Retina (tissue), 1 donor: ENCODE data around the gene ARHGAP19.
"Not testable (repeated sequence)": the region's sequence is repeated elsewhere in the genome, so short reads cannot be mapped to it uniquely, and the experiment has no call there.

Experiments used
- DNase-seq: peaks from one replicate; pipeline ENCODE4 v3.0.0-alpha.2; 2016

Gene ARHGAP19

GRCh38 chr10:97279121-97279815 lies 13.2 kb downstream of the ARHGAP19 start:
- DNase-seq = no peak

GRCh38 chr10:97278491-97278989 lies 13.9 kb downstream of the ARHGAP19 start:
- DNase-seq = peak; percentile 42

GRCh38 chr10:97277551-97277950 lies 14.9 kb downstream of the ARHGAP19 start:
- DNase-seq = no peak

- no peak for DNase-seq
These were observed 17.6 kb downstream of the ARHGAP19 start for GRCh38 chr10:97274828-97275227.

DNA sequence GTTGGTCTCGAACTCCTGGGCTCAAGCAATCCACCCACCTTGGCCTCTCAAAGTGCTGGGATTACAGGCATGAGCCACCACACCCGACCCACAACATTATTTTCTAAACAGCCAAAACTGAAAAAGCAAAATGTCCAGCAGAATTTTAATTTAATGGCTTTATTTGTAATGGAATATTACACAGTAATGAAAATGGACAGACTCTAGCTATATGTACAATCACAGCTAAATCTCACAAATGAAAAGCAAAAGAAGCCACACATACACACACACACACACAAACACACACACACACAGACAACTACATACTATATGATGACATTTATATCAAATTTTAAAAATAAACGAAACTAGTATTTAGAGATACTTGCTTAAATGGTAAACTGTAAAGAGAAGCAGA lies 18.7 kb downstream of the ARHGAP19 start:
- DNase-seq = no peak

DNA sequence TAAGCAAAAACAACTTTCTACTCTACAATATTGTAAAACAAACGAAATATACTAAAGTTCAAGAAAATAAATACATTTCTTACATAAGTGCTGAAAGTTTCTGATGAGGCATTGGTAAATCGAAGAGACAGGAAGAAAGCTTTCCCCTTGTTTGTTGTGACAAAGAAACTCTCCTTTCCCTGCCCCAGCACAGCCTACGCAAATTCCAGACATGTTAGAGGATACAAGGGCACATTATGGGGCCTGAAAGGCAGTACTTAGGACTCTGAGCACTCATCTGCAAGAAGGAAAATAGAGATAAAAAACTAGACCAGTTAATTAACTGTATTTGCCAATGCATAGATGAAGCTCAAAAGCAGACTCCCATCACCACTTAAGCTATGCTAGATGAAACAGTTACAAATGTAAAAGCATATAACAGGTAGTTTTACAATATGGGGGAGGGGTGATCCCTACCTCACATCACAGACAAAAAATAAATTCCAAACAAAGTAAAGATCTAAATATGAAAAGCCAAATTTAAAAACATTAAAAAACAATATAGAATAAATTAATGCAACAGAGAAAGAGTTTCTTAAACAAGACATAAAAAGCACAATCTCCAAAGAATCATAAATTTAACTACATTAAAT lies 21.8 kb downstream of the ARHGAP19 start:
- DNase-seq = no peak

DNA sequence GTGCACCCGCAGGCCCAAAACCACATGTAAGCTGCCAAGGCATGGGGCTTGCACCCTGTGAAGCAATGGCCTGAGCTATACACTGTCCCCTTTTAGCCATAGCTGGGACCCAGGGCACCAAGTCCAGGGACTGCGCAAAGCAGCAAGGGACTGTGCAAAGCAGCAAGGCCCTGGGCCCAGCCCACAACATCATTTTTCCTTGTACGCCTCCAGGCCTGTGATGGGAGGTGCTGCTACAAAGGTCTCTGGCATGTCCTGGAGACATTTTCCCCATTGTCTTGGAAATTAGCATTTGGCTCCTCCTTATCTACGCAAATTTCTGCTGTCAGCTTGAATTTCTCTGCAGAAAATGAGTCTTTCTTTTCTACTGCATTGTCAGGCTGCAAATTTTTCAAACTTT lies 24.8 kb downstream of the ARHGAP19 start:
- no peak for DNase-seq

- not testable (repeated sequence) for DNase-seq
These were observed 27.3 kb downstream of the ARHGAP19 start for GRCh38 chr10:97265095-97265494.

DNA sequence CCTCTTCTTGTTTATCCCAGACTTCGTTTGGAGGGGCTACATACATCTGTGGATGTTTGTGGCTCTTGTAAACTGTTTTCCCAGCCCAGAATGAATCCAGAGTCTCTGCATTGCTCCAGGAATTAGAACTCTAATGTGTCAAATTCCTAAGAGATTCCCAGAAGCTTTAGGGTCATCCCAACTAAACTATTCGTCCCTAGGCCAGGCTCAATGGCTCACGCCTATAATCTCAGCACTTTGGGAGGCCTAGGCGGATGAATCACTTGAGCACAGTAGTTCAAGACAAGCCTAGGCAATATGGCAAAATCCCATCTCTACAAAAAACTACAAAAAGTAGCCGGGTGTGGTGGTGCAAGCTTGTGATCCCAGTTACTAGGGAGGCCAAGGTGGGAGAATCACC lies 28.5 kb downstream of the ARHGAP19 start:
- no peak for DNase-seq

DNA sequence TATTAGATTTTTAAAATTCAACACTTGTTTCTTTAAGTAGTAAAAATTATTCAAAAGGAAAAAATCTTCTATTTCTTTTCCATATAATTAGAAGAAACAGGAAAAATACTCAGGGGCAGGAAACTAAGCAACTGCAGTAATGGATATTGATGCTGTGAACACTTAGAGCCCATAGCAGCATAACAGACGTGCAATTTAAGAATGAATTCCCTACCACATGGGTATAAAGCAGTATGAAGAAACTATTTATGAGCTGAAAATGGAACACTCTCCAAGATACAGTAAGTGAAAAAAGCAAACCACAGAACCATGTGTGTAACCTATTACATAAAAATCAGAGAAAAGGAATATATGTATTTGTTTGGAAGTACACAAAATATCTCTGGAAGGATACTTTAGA lies 30.8 kb downstream of the ARHGAP19 start:
- no peak for DNase-seq

DNA sequence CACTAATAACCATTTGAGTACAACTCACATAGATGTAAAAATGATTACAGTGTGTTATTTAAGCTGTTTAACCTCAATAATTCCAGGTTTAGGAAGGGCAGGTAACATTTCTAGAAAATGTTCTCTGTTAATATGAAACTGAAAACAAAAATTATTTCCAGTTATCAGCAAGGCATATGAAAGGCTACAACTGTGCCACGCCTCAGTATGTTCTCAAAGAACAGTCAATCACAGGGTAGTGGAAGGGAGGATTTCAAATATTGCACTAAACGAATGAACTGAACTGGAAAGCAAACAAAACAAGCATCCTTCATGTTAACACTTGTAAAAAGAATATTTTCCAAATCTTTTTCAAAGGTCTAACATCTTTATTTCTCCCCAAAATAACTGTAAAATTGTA lies 31.3 kb downstream of the ARHGAP19 start:
- DNase-seq = no peak

DNA sequence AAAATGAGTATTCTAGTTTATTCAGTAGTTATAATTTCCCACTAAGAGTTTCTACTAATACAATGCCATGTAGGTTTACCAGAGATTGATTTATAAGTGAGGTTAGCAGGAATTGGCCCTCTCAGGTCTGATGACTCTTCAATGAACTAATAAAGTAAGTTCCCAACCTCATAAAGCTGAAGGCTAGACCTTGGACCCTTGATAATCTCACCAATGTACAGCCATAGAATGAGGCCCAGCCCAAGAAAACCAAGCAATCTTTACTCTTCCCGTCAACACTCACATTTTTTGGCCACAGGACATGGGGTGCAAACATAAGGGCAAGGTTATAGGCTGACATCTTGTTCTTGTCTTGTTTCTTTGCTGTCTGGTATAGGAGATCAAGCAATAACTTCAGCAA lies 33.3 kb downstream of the ARHGAP19 start:
- no peak for DNase-seq

- no peak for DNase-seq
These were observed 36.1 kb downstream of the ARHGAP19 start for GRCh38 chr10:97256356-97256755.

- DNase-seq = no peak
These were observed 36.7 kb downstream of the ARHGAP19 start for GRCh38 chr10:97255512-97256293.

- no peak for DNase-seq
These were observed 37.7 kb downstream of the ARHGAP19 start for GRCh38 chr10:97254694-97255093.

GRCh38 chr10:97250952-97251351 lies 41.5 kb downstream of the ARHGAP19 start:
- DNase-seq = no peak

DNA sequence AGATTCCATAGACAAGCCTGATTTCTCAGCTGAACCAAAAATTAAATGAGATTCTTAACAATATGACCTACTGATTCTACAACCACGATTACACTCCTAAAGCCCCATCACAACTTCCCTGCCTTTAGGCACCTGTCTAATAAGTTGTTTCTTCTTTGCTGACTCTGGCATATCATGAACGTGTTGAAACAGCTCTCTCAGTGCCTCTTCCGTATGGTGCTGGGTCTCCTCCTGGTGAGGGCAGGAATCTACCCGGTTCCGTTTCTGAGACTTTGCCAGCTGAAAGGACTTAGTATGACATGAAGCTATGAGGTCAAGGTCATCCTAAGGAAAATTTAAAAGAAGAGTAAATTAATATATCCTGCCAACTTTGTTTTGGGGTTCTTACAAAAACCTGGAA lies 48.6 kb downstream of the ARHGAP19 start:
- DNase-seq = no peak

DNA sequence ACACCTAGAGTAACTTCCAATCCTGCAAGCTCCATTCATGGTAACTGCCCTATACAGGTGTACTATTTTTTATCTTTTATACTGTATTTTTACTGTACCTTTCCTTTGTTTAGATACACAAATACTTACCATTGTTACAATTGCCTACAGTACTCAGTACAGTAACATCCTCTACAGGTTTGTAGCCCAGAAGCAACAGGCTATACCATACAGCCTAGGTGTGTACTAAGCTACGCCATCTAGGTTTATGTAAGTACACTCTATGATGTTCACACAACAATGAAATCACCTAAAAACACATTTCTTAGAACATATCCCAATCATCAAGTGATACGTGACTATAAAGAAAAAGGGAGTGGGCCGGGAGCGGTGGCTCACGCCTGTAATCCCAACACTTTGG lies 53.6 kb downstream of the ARHGAP19 start:
- no peak for DNase-seq

DNA sequence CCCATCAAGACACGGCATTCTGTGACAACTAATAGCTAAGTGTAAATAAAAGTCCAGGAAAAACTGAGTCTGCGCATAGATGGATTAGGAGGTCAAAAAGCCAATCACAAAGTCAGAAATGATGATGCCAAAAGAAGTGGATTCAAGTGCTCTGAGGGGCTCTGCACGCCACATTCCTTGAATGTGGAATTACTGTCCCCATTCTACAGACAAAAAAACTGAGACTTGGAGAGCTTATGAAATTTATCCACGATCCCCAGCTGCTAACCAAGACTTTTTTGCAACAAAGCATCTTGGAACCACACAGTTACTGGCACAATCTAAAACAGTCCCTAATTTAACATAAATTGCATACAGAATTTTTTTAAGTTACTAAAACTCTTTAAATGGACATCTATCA lies 57.1 kb downstream of the ARHGAP19 start:
- DNase-seq = no peak

DNA sequence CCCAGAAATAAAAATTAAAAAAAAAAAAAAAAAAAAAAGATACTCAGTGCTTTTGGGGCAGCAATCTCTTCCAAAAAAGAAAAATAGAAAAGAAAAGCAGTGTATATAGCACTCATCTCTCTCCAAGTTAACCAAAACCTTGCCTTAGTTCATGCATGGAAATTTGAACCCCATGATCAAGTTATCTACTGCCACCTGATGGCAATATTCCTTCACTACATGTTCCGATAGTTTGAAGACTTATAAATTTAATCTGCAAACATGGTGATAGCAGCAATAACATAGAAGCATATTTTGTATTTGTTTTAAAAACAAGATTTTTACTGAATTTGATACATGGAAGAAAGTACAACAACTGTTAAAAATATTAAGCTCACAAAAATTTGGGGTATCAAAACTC lies 58.0 kb downstream of the ARHGAP19 start:
- DNase-seq = peak; percentile 40

GRCh38 chr10:97230146-97230545 lies 62.3 kb downstream of the ARHGAP19 start:
- DNase-seq = no peak

GRCh38 chr10:97229322-97230015 lies 63.0 kb downstream of the ARHGAP19 start:
- DNase-seq = no peak

DNA sequence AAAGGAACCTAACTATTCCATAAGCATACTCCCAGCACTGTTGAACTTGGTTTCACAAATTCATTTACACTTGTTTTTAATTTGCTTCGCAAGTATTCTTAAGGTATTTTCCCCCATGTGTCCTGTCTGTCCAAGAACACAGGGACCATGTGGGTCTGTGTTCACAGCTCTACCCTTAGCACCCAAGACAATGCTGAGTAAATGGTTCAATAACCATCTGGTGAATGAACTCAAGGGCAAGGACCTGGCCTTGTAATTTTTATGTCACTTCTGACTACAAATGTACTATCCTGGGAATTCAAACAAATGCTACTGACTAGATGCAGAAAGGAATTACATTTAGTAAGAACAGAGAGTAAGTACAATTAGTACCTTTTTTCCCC lies 63.7 kb downstream of the ARHGAP19 start:
- DNase-seq = no peak
